GM19025 (cell line): Measurements from ENCODE around the gene PIGBOS1.
"Not testable (repeated sequence)": the region's sequence is repeated elsewhere in the genome, so short reads cannot be mapped to it uniquely, and the experiment has no call there.

Source experiments
- ATAC-seq: cut with Tn5 transposase; IDR thresholded peaks from one replicate; pipeline ENCODE4 v1.9.1; 2021; ENCODE audit warnings: mild to moderate bottlenecking, low read depth, moderate library complexity; ENCODE audit not compliant: unreplicated experiment

Gene PIGBOS1

GRCh38 chr15:55302801-55303200, 16.1 kb downstream of the PIGBOS1 start:
- ATAC-seq, result not testable (repeated sequence)

GRCh38 chr15:55297315-55297714, 21.6 kb downstream of the PIGBOS1 start:
- no peak for ATAC-seq

GRCh38 chr15:55290528-55291057, 28.3 kb downstream of the PIGBOS1 start:
- peak; percentile 65 for ATAC-seq

- ATAC-seq, result peak; percentile 73
Observed at GRCh38 chr15:55289746-55290527, 29.0 kb downstream of the PIGBOS1 start, which contains the start of gene RAB27A. Gene RAB27A, minus strand, starts transcription at chr15:55289813. Its CDS starts 54,879 bp downstream, at chr15:55234934.

GRCh38 chr15:55289011-55289745, 29.7 kb downstream of the PIGBOS1 start:
- peak; percentile 39 for ATAC-seq

- no peak for ATAC-seq
Observed at GRCh38 chr15:55288006-55288717, 30.8 kb downstream of the PIGBOS1 start.

- ATAC-seq, result not testable (repeated sequence)
Observed at GRCh38 chr15:55286442-55287189, 32.3 kb downstream of the PIGBOS1 start.

GRCh38 chr15:55284426-55284825, 34.5 kb downstream of the PIGBOS1 start:
- no peak for ATAC-seq

- ATAC-seq, result no peak
Observed at GRCh38 chr15:55283379-55284147, 35.4 kb downstream of the PIGBOS1 start.

- ATAC-seq, result no peak
Observed at GRCh38 chr15:55282284-55282833, 36.6 kb downstream of the PIGBOS1 start.

GRCh38 chr15:55281517-55282228, 37.2 kb downstream of the PIGBOS1 start:
- ATAC-seq, result no peak

- not testable (repeated sequence) for ATAC-seq
Observed at GRCh38 chr15:55280589-55280988, 38.3 kb downstream of the PIGBOS1 start.

- peak; percentile 86 for ATAC-seq
Observed at GRCh38 chr15:55279746-55280351, 39.1 kb downstream of the PIGBOS1 start.

- ATAC-seq, result no peak
Observed at GRCh38 chr15:55279100-55279745, 39.7 kb downstream of the PIGBOS1 start.

- ATAC-seq, result no peak
Observed at GRCh38 chr15:55277715-55278114, 41.2 kb downstream of the PIGBOS1 start.

GRCh38 chr15:55277116-55277564, 41.8 kb downstream of the PIGBOS1 start:
- ATAC-seq, result peak; percentile 37

- no peak for ATAC-seq
Observed at GRCh38 chr15:55276324-55276723, 42.6 kb downstream of the PIGBOS1 start.
